H1 (cell line): Measurements from ENCODE around the gene ZFP1. TPM values are rescaled to one million over a fixed set of nuclear protein-coding genes. Genes with fewer than 3 reads are reported as not detected.

Source experiments
- CTCF ChIA-PET: fragments of 300-600 bp; sonication (Branson Sonifier 250); formaldehyde crosslinking; loops from one replicate; lab custom pipeline; 2021; ENCODE audit not compliant: partially characterized antibody; lab: Charles Lee
- POLR2A ChIA-PET: fragments of 300-600 bp; sonication (Branson Sonifier 250); formaldehyde crosslinking; loops from one replicate; lab custom pipeline; 2021; ENCODE audit warnings: inconsistent platforms; ENCODE audit not compliant: partially characterized antibody; lab: Charles Lee
- DNase-seq, 2 experiments: peaks; one replicate each; pipeline versions ENCODE4 v3.0.0 to v3.0.0-alpha.2; 2010 to 2022; ENCODE audit warnings: low spot score in 2 of 2, low read depth in 1 of 2, mixed read lengths in 1 of 2
- FAIRE-seq: peaks from 2 replicates; lab custom pipeline; 2011; peaks lifted over from hg19 to GRCh38; lab: Jason Lieb, UNC
- H2AFZ ChIP-seq: 2 replicates; pipeline ENCODE4 v1.8.1; 2012; ENCODE audit warnings: low read length, inconsistent platforms
- H2AK5ac ChIP-seq: 2 replicates; pipeline ENCODE4 v1.6.1; 2013; ENCODE audit warnings: low read depth, low read length
- H2BK120ac ChIP-seq: replicated peaks from 2 replicates; pipeline ENCODE3; 2013; ENCODE audit warnings: low read depth, low read length, inconsistent platforms
- H2BK12ac ChIP-seq: 2 replicates; pipeline ENCODE4 v1.6.1; 2013; ENCODE audit warnings: low read depth, low read length
- H2BK15ac ChIP-seq: 2 replicates; pipeline ENCODE4 v1.6.1; 2013; ENCODE audit warnings: low read length
- H2BK20ac ChIP-seq: 2 replicates; pipeline ENCODE4 v1.6.1; 2013; ENCODE audit warnings: low read length
- H2BK5ac ChIP-seq: 2 replicates; pipeline ENCODE4 v1.6.1; 2013; ENCODE audit warnings: low read depth, low read length
- H3K14ac ChIP-seq: 2 replicates; pipeline ENCODE4 v1.6.1; 2013; ENCODE audit warnings: inconsistent platforms; ENCODE audit not compliant: insufficient read length
- H3K18ac ChIP-seq: 2 replicates; pipeline ENCODE4 v1.6.1; 2013; ENCODE audit warnings: low read length; ENCODE audit errors: extremely low read depth
- H3K23ac ChIP-seq: 2 replicates; pipeline ENCODE4 v1.6.1; 2013; ENCODE audit warnings: inconsistent platforms; ENCODE audit not compliant: insufficient read length
- H3K23me2 ChIP-seq: 2 replicates; pipeline ENCODE4 v1.6.1; 2013; ENCODE audit warnings: low read depth, low read length
- H3K27ac ChIP-seq: 2 replicates; pipeline ENCODE4 v1.6.1; 2011; ENCODE audit warnings: low read depth, low read length, inconsistent platforms
- H3K27me3 ChIP-seq, 4 experiments: replicated peaks in 1 of 4; 1 replicate in 1 of 4; 2 replicates in 3 of 4; pipeline versions ENCODE4 v1.6.1 to v1.8.1; 2011 to 2013; ENCODE audit warnings: low read length in 3 of 4, mild to moderate bottlenecking in 3 of 4, inconsistent platforms in 2 of 4, mixed read lengths in 2 of 4, moderate library complexity in 1 of 4; ENCODE audit not compliant: control insufficient read depth in 3 of 4, insufficient read depth in 3 of 4; ENCODE audit errors: extremely low read depth in 1 of 4
- H3K36me3 ChIP-seq, 4 experiments: 2 replicates each; pipeline versions ENCODE4 v1.6.1 to v1.8.1; 2011 to 2013; ENCODE audit warnings: mild to moderate bottlenecking in 4 of 4, low read length in 3 of 4, moderate library complexity in 2 of 4, control low read depth in 1 of 4, inconsistent platforms in 1 of 4; ENCODE audit not compliant: insufficient read depth in 4 of 4, control insufficient read depth in 2 of 4
- H3K4ac ChIP-seq: replicated peaks from 2 replicates; pipeline ENCODE3; 2013; ENCODE audit warnings: low read length, low read depth, mixed read lengths, inconsistent platforms; ENCODE audit not compliant: insufficient read length
- H3K4me1 ChIP-seq, 4 experiments: replicated peaks in 1 of 4; 1 replicate in 1 of 4; 2 replicates in 3 of 4; pipeline versions ENCODE4 v1.6.1 to v1.8.1; 2011 to 2013; ENCODE audit warnings: low read length in 3 of 4, inconsistent platforms in 2 of 4, mixed read lengths in 1 of 4; ENCODE audit not compliant: insufficient read depth in 4 of 4, control insufficient read depth in 3 of 4
- H3K4me2 ChIP-seq, 2 experiments: 2 replicates each; pipeline versions ENCODE4 v1.6.1 to v1.8.1; 2011 to 2013; ENCODE audit warnings: low read depth in 2 of 2, low read length in 2 of 2, control low read depth in 1 of 2, inconsistent platforms in 1 of 2, mild to moderate bottlenecking in 1 of 2; ENCODE audit not compliant: insufficient read depth in 1 of 2
- H3K4me3 ChIP-seq, 4 experiments: fragments of 200-600, 300-600 bp in 1 of 4; sonication (generic), shearing (Covaris generic), sonication (Bioruptor Twin) in 1 of 4; 2 replicates each; pipeline versions ENCODE4 v1.5.1 to v1.8.1; 2011 to 2016; ENCODE audit warnings: low read length in 4 of 4, low read depth in 3 of 4, control low read depth in 2 of 4, inconsistent platforms in 2 of 4, mild to moderate bottlenecking in 2 of 4, mixed read lengths in 1 of 4, moderate library complexity in 1 of 4; ENCODE audit not compliant: insufficient read depth in 2 of 4; ENCODE audit errors: extremely low read depth in 1 of 4
- H3K56ac ChIP-seq: replicated peaks from 2 replicates; pipeline ENCODE3; 2013; ENCODE audit warnings: low read depth, mild to moderate bottlenecking, mixed read lengths, low read length, inconsistent platforms; ENCODE audit not compliant: insufficient read length
- H3K79me1 ChIP-seq: 2 replicates; pipeline ENCODE4 v1.6.1; 2013; ENCODE audit warnings: low read depth, low read length, control low read depth
- H3K79me2 ChIP-seq, 2 experiments: 2 replicates each; pipeline versions ENCODE4 v1.6.1 to v1.8.1; 2012 to 2013; ENCODE audit warnings: low read length in 2 of 2, mild to moderate bottlenecking in 2 of 2, inconsistent platforms in 1 of 2; ENCODE audit not compliant: insufficient read depth in 2 of 2, control insufficient read depth in 1 of 2
- H3K9ac ChIP-seq, 4 experiments: replicated peaks in 1 of 4; 1 replicate in 1 of 4; 2 replicates in 3 of 4; pipeline versions ENCODE4 v1.6.1 to v1.8.1; 2011 to 2013; ENCODE audit warnings: low read depth in 3 of 4, low read length in 3 of 4, control low read depth in 2 of 4, mild to moderate bottlenecking in 2 of 4, moderate library complexity in 2 of 4, inconsistent platforms in 1 of 4; ENCODE audit errors: extremely low read depth in 1 of 4
- H3K9me3 ChIP-seq, 2 experiments: 2 replicates each; pipeline versions ENCODE4 v1.6.1 to v1.8.1; 2012 to 2013; ENCODE audit warnings: mild to moderate bottlenecking in 2 of 2, moderate library complexity in 2 of 2, control low read depth in 1 of 2, inconsistent platforms in 1 of 2, low read depth in 1 of 2, low read length in 1 of 2, mixed read lengths in 1 of 2; ENCODE audit not compliant: insufficient read depth in 2 of 2
- H4K20me1 ChIP-seq, 2 experiments: replicated peaks in 1 of 2; 2 replicates each; pipeline versions ENCODE3 to v1.8.1; 2011 to 2013; ENCODE audit warnings: inconsistent platforms in 2 of 2, low read length in 2 of 2, mild to moderate bottlenecking in 1 of 2; ENCODE audit not compliant: insufficient read depth in 2 of 2, control insufficient read depth in 1 of 2
- H4K5ac ChIP-seq: 2 replicates; pipeline ENCODE4 v1.6.1; 2013; ENCODE audit warnings: low read length, low read depth, mixed read lengths, inconsistent platforms; ENCODE audit not compliant: insufficient read length
- H4K8ac ChIP-seq: 2 replicates; pipeline ENCODE4 v1.8.0; 2013; ENCODE audit warnings: mild to moderate bottlenecking, moderate library complexity, low read length, inconsistent platforms; ENCODE audit not compliant: insufficient read depth; ENCODE audit errors: extremely low read depth
- H4K91ac ChIP-seq: replicated peaks from 2 replicates; pipeline ENCODE3; 2013; ENCODE audit warnings: low read length, mixed read lengths, inconsistent platforms; ENCODE audit not compliant: insufficient read length
- BACH1 ChIP-seq: IDR thresholded peaks from 2 replicates; pipeline ENCODE4 v1.6.1; 2012; ENCODE audit warnings: low read length, improper control_type of control experiment
- CREB1 ChIP-seq: IDR thresholded peaks from 2 replicates; pipeline ENCODE4 v1.6.1; 2012; ENCODE audit warnings: inconsistent platforms
- CTCF ChIP-seq, 3 experiments: IDR thresholded peaks; 1 replicate in 2 of 3; 2 replicates in 1 of 3; pipeline versions ENCODE4 v1.5.1 to v1.6.1; 2011; ENCODE audit warnings: low read length in 3 of 3, mild to moderate bottlenecking in 3 of 3, inconsistent platforms in 2 of 3, low read depth in 1 of 3, moderate library complexity in 1 of 3; ENCODE audit not compliant: insufficient read depth in 1 of 3; ENCODE audit errors: control extremely low read depth in 1 of 3
- EGR1 ChIP-seq: IDR thresholded peaks from 2 replicates; pipeline ENCODE4 v1.6.1; 2011; ENCODE audit warnings: low read depth, low read length, borderline replicate concordance
- JUND ChIP-seq: IDR thresholded peaks from 2 replicates; pipeline ENCODE4 v1.6.1; 2011; ENCODE audit warnings: mild to moderate bottlenecking, improper control_type of control experiment, low read length
- RAD21 ChIP-seq, 2 experiments: IDR thresholded peaks in 1 of 2; conservative IDR thresholded peaks in 1 of 2; 2 replicates each; pipeline ENCODE4 v1.6.1; 2011; ENCODE audit warnings: low read depth in 2 of 2, low read length in 2 of 2, improper control_type of control experiment in 1 of 2, inconsistent platforms in 1 of 2, mild to moderate bottlenecking in 1 of 2, moderate library complexity in 1 of 2
- SP2 ChIP-seq: IDR thresholded peaks from 2 replicates; pipeline ENCODE4 v1.6.1; 2012; ENCODE audit warnings: mild to moderate bottlenecking, low read length, inconsistent platforms
- SRF ChIP-seq: IDR thresholded peaks from 2 replicates; pipeline ENCODE4 v1.6.1; 2011; ENCODE audit warnings: mild to moderate bottlenecking, low read depth, low read length, moderate library complexity
- TCF12 ChIP-seq: IDR thresholded peaks from 2 replicates; pipeline ENCODE4 v1.6.1; 2011; ENCODE audit warnings: low read depth, mild to moderate bottlenecking, low read length
- YY1 ChIP-seq: IDR thresholded peaks from 2 replicates; pipeline ENCODE4 v1.6.1; 2011; ENCODE audit warnings: low read depth, mild to moderate bottlenecking, low read length
- WGBS, 2 experiments: shearing (Covaris generic) in 1 of 2; methylation state at CpG; one replicate each; pipeline versions ENCODE4 v1.1.6 to v1.1.7; 2013 to 2015; ENCODE audit warnings: low lambda C conversion rate in 2 of 2, mixed read lengths in 2 of 2, inconsistent platforms in 1 of 2, low coverage in 1 of 2, missing lambda C conversion rate in 1 of 2; ENCODE audit not compliant: insufficient replicate concordance in 2 of 2, insufficient coverage in 1 of 2, insufficient read length in 1 of 2; ENCODE audit errors: extremely low coverage in 1 of 2, missing lambda C conversion rate in 1 of 2; 5-methylcytosine and 5-hydroxymethylcytosine counted together
- polyA plus RNA-seq, 7 experiments: library from polyadenylated mRNA; depleted of rRNA in 3 of 7; stranded (reverse) in 5 of 7; unstranded in 2 of 7; fragments of >200 nt in 5 of 7; fragments of 200-250 nt in 2 of 7; gene quantifications; 1 replicate in 5 of 7; 2 replicates in 1 of 7; 4 replicates in 1 of 7; pipeline versions ENCODE4 v1.2.1 to v1.2.3, GENCODE V29; 2011 to 2013; ENCODE audit warnings: missing spikeins in 2 of 7, mixed read lengths in 2 of 7
- total RNA-seq: library from RNA; stranded (reverse); fragmentation: NEBNext Ultra II Directional; extraction: Animal tissue kit (Norgen Biotek cat#: 25700); gene quantifications from 2 replicates; pipeline ENCODE4 v1.2.1, GENCODE V29; 2021

ZFP1 gene
- total and polyA plus RNA-seq, 2 of the 8 experiments (the other 6 are each of a cell fraction or from before 2014, with no cell fraction given) = 4.0 to 11.2 TPM

- Histone ChIP-seq H2BK120ac (no peak overlapping the region), H2AFZ (no peak overlapping the region), H4K20me1 (no peaks in the 10 kb centered on the region), H3K9me3 (no peaks in the 10 kb centered on the region), H3K27ac (no peak overlapping the region), H3K23ac (no peak overlapping the region), H3K56ac (no peak overlapping the region), H3K79me2 (no peaks in the 10 kb centered on the region), H4K5ac (no peak overlapping the region), H3K4me3 (no peak overlapping the region), H2BK15ac (no peak overlapping the region), H2BK12ac (no peak overlapping the region), H2BK20ac (no peak overlapping the region), H3K4me2 (no peak overlapping the region), H2BK5ac (no peak overlapping the region), H3K27me3 (no peaks in the 10 kb centered on the region), H3K14ac (no peak overlapping the region), H2AK5ac (no peak overlapping the region), H4K91ac (no peak overlapping the region), H3K18ac (no peak overlapping the region), H3K36me3 (no peaks in the 10 kb centered on the region), H3K23me2 (no peaks in the 10 kb centered on the region), H4K8ac (no peak overlapping the region; the same call in 1 of the 2 replicates), H3K9ac (no peak overlapping the region), H3K4ac (no peak overlapping the region), H3K4me1 (no peaks in the 10 kb centered on the region; a peak in 1 of 7 replicates), H3K79me1 (no peaks in the 10 kb centered on the region)
- ChIA-PET POLR2A (interaction anchor here (1.5 to 7.1 kb wide), 3 partner anchors 19 to 26 kb away, joined by 7 to 115 read pairs (median 10); no protein-coding TSS in a partner anchor), CTCF (interaction anchor here (0.6 to 15.0 kb wide), 7 partner anchors 8 to 245 kb away, joined by 3 to 157 read pairs (median 4); no protein-coding TSS in a partner anchor)
- DNase-seq = no peak
- no peak for FAIRE-seq
- 90% methylated on average over 10 of the region's 11 CpGs; no CpG with 5 or more reads in 1 of the 2 experiments for WGBS, 2 experiments
- TF ChIP-seq SP2 (no peak), SRF (no peak), TCF12 (no peak), BACH1 (no peak), CREB1 (no peak), RAD21 (IDR thresholded peaks at IDR 0.05 in 1 of 2, conservative IDR thresholded peaks at IDR 0.05 in 1 of 2; ENCODE audit: low read depth in 2 of 2, low read length in 2 of 2) (no peak), JUND (no peak), YY1 (no peak), CTCF (IDR thresholded peaks at IDR 0.05; ENCODE audit: control extremely low read depth in 1 of 3, insufficient read depth in 1 of 3, low read depth in 1 of 3, low read length in 3 of 3) (no peak), EGR1 (no peak)
These were observed 59.5 kb downstream of the ZFP1 start for GRCh38 chr16:75207831-75208230.
